ENCODE measurements around the gene SELENON. TPM values are rescaled to one million over a fixed set of nuclear protein-coding genes. Genes with fewer than 3 reads are reported as not detected.

The SELENON gene
- total RNA-seq, 1 donor from 2014 or later, result 5.2 TPM

DNA sequence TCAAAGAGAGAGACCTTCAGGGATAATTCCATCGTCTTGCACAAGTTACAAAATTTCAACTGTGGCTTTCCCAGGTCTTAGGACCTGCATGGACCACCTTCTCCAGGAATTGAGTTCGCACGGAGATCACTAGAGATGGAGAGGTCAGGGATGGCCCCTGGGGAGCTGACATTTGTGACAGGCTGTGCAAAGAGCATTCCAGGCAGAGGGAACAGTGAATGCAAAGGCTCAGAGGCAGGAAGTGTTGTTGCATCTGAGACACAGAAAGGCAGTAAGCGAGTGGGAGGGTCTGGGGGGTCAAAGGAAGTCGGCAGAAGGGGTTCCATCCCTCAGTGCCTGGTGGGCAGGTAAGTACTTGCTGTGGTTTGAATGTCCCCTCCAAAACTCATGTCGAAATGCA is 9.5 kb upstream of the SELENON start:
- H3K9me3 Mint-ChIP-seq, result no peaks in the 10 kb centered on the region
- H3K27ac Mint-ChIP-seq, result no peak overlapping the region
- H3K27me3 Mint-ChIP-seq (ENCODE audit: insufficient read depth), result peaks cover 35% of the 10 kb centered on the region
- DNase-seq (ENCODE audit: low spot score), result no peak
- intact Hi-C loops (cut with micrococcal nuclease), result no loop called here
- no peaks in the 10 kb centered on the region for H3K4me1 Mint-ChIP-seq (ENCODE audit: low read depth)
- no peaks in the 10 kb centered on the region for H3K36me3 Mint-ChIP-seq (ENCODE audit: low read depth)
- no peak overlapping the region for H3K4me3 Mint-ChIP-seq

DNA sequence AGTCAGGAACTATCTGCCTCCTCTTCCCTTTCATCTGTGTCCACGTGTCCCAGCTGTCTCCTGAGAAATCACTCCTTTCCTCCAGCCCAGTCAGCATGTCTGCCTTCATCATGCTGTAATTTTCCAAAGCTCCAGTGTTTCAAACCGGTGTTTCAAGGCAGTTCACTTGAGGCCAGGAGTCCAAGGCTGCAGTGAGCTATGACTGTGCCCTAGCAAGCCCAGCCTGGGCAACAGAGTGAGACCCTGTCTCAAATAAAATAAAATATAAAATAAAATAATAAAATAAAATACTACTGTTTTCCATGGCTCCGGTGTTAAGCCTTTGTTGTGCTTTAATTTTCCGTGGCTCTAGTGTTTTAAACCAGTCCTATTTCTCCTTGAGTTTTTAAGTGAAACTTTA is 7.9 kb upstream of the SELENON start:
- Mint-ChIP-seq H3K4me3 (no peak overlapping the region), H3K27ac (no peak overlapping the region), H3K9me3 (no peaks in the 10 kb centered on the region), H3K27me3 (ENCODE audit: insufficient read depth) (peaks cover 39% of the 10 kb centered on the region), H3K4me1 (ENCODE audit: low read depth) (peaks cover 12% of the 10 kb centered on the region), H3K36me3 (ENCODE audit: low read depth) (peaks cover 2% of the 10 kb centered on the region)
- intact Hi-C loops (cut with micrococcal nuclease), result no loop called here
- no peak for DNase-seq (ENCODE audit: low spot score)

DNA sequence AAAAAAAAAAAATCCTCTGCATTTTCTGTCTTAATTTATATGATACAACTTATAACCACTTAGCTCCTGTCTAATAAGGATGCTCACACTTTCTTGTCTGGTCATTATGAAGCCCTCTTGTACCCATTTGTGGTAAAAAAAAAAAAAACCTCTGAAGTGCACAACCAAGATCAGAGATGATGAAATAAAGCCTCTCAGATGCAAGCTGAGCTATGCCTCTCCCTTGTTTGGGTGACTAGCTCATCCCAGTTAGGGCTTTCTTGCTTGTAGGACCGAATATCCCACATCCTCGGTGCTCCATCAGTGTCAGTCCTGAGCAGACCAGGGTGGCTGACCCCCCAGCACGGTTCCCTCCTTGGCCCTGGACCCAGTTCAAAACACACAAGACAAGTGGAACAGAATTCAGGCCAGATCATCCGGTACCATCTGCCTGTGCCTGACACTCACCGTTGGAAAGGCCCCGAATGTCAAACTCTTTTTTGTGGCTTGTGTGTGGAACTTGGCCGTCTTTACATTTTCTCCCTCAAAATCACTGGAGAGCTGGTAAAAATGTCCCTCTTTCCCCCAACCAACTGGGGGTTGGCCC is 6.3 kb upstream of the SELENON start:
- no peaks in the 10 kb centered on the region for H3K9me3 Mint-ChIP-seq

DNA sequence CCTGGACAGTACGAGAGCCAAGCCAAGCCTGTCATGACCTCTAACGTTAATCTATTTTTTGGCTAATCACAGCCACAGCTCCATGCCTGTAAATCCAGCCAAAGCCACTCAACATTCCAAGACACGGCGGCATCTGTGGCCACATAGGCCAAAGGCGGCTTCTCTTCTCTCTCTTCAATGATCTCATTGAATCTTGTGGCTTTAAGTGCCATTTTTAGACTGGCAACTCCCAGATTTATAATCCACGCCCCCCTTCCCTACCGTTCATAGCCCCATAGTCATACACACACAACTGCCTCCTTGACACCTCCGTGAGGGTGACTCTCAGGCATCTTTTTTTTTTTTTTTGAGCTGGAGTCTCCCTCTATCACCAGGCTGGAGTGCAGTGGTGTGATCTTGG is 5.7 kb upstream of the SELENON start:
- H3K36me3 Mint-ChIP-seq (ENCODE audit: low read depth), result peaks cover 2% of the 10 kb centered on the region
- H3K27me3 Mint-ChIP-seq (ENCODE audit: insufficient read depth), result peaks cover 33% of the 10 kb centered on the region
- H3K27ac Mint-ChIP-seq, result no peak overlapping the region
- DNase-seq (ENCODE audit: low spot score), result no peak
- no peak overlapping the region for H3K4me3 Mint-ChIP-seq
- intact Hi-C loops (cut with micrococcal nuclease), result no loop called here
- H3K4me1 Mint-ChIP-seq (ENCODE audit: low read depth), result peaks cover 17% of the 10 kb centered on the region
- H3K9me3 Mint-ChIP-seq, result no peaks in the 10 kb centered on the region

More for the DNA sequence above, 6.3 kb upstream of the SELENON start:
- intact Hi-C loops (cut with micrococcal nuclease), result no loop called here
- DNase-seq (ENCODE audit: low spot score), result no peak
- Mint-ChIP-seq H3K27ac (no peak overlapping the region), H3K27me3 (ENCODE audit: insufficient read depth) (peaks cover 33% of the 10 kb centered on the region), H3K36me3 (ENCODE audit: low read depth) (peaks cover 2% of the 10 kb centered on the region), H3K4me1 (ENCODE audit: low read depth) (peaks cover 17% of the 10 kb centered on the region), H3K4me3 (no peak overlapping the region)

DNA sequence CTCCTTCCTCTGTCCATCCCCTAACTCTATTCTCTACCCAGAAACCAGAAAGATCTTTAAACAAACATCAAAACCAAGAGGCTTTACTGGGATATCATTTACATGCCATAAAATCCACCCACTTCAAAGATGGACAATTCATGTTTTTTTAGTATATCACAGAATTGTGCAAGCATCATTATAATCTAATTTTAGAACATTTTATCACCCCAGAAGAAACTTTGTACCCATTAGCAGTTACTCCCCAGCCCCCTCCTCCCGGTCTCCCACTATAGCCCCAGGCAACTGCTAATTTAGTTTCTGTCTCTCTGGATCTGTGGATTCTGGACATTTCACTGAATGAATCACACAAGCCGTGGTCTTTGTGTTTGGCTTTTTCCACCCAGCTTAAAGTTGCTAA is 4.8 kb upstream of the SELENON start:
- Mint-ChIP-seq H3K36me3 (ENCODE audit: low read depth) (peaks cover 2% of the 10 kb centered on the region), H3K4me1 (ENCODE audit: low read depth) (peaks cover 17% of the 10 kb centered on the region), H3K9me3 (no peaks in the 10 kb centered on the region), H3K27me3 (ENCODE audit: insufficient read depth) (peaks cover 29% of the 10 kb centered on the region), H3K4me3 (no peak overlapping the region), H3K27ac (no peak overlapping the region)
- no peak for DNase-seq (ENCODE audit: low spot score)
- intact Hi-C loops (cut with micrococcal nuclease), result loop anchor here (5.0 kb wide), 3 partner anchors 118 to 293 kb away; no protein-coding TSS in a partner anchor

DNA sequence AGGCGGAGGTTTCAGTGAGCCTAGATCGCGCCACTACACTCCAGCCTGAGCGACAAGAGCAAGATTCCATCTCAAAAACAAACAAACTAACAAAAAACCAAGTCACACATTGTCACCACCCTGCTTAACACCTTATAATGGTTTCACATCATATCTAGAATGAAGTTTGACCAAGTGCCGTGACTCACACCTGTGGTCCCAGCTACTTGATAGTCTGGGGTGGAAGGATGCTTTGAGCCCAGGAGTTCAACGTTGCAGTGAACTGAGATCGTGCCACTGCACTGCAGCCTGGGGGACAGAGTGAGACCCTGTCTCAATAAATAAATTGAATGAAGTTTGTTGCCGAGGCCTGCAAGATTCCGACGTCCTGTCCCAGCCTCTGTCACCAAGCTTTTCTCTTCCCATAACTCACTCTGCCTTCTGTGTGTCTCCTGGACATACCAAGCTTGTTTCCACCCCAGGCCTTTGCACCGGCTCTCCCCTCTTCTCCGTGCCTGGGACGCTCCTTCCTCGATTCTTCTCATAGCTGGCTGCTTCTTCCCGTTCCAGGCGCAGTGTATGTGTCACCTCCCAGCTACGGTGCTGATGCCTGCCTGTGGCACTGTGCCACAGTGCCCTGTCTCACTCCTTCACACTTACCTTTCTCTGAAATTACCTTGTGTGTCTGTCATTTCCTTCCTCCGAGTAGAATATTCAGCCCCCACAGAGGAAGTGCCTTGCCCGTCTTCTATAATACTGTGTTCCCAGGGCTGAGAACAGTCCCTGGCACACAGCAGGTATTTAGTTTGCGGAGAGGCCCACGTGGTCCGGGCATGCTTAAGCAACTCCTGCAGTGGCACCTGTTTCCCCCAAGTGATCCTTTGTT is 3.8 kb upstream of the SELENON start:
- intact Hi-C loops (cut with micrococcal nuclease), result loop anchor here (1.0 to 5.0 kb wide), 5 partner anchors 22 to 294 kb away; no protein-coding TSS in a partner anchor
- H3K4me1 Mint-ChIP-seq (ENCODE audit: low read depth), result peaks cover 17% of the 10 kb centered on the region

DNA sequence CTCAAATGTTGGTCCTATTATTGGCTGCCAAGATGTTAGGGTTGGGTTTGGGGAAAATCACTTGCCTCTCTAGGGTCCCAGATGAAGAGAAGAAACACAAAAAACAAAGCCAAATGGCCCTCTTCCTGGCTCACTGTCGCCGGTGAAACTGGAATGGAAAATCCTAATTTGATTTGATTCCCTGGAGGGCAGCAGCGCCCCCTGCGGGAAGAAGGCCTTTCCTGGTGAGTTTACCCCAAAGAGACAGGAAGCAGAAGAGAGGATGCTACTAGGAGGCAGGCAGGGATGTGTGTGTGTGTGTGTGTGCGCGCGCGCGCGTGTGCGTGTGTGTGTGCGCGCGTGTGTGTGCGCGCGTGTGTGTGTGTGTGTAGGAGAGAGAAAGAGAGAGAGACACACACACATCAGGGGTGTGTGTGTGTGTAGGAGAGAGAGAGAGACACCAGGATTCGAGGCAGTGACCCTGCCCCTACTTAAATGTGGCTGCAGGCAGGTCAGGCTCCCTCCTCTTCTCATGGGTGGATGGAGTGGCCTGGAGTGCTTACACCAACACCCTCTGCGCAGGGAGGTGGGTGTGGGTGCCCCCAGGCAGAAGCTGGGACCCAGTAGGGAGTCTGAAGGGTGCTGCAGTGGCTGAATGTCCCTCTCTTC is 3.1 kb upstream of the SELENON start:
- Mint-ChIP-seq H3K9me3 (no peaks in the 10 kb centered on the region), H3K4me3 (peak overlapping the region; percentile 0), H3K36me3 (ENCODE audit: low read depth) (peaks cover 2% of the 10 kb centered on the region), H3K27me3 (ENCODE audit: insufficient read depth) (peaks cover 31% of the 10 kb centered on the region), H3K27ac (peak overlapping the region; percentile 9), H3K4me1 (ENCODE audit: low read depth) (peaks cover 17% of the 10 kb centered on the region)
- peak; percentile 65 for DNase-seq (ENCODE audit: low spot score)
- intact Hi-C loops (cut with micrococcal nuclease), result loop anchor here (1.0 to 5.0 kb wide), 5 partner anchors 23 to 295 kb away; no protein-coding TSS in a partner anchor

More for the DNA sequence above, 3.8 kb upstream of the SELENON start:
- Mint-ChIP-seq H3K4me3 (no peak overlapping the region), H3K27ac (no peak overlapping the region), H3K9me3 (no peaks in the 10 kb centered on the region), H3K36me3 (ENCODE audit: low read depth) (peaks cover 2% of the 10 kb centered on the region), H3K27me3 (ENCODE audit: insufficient read depth) (peaks cover 35% of the 10 kb centered on the region)
- DNase-seq (ENCODE audit: low spot score), result no peak

DNA sequence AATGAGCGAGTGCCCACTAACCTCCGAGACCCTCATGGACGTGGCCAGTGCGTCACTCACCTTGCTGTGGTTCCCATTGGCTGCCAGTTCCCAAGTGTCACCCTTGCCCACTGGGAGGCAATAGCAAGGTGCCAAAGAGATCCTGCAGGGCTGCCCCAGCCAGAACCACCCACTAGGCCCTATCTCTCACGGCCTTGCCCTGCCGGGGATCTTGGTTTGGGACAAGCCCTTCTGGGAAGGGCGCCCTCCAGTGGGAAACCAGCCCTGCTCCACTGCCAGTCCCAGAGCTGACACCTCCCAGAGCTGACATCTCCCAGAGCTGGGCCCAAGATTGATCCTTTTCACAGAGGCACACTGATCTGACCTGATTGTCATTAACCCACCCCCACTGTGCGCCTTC is 2.1 kb upstream of the SELENON start:
- peaks cover 34% of the 10 kb centered on the region for H3K27me3 Mint-ChIP-seq (ENCODE audit: insufficient read depth)
- H3K27ac Mint-ChIP-seq, result no peak overlapping the region
- H3K9me3 Mint-ChIP-seq, result no peaks in the 10 kb centered on the region
- peaks cover 4% of the 10 kb centered on the region for H3K36me3 Mint-ChIP-seq (ENCODE audit: low read depth)
- intact Hi-C loops (cut with micrococcal nuclease), result loop anchor here (5.0 kb wide), 3 partner anchors 121 to 296 kb away; no protein-coding TSS in a partner anchor
- H3K4me1 Mint-ChIP-seq (ENCODE audit: low read depth), result peaks cover 26% of the 10 kb centered on the region
- no peak for DNase-seq (ENCODE audit: low spot score)
- H3K4me3 Mint-ChIP-seq, result no peak overlapping the region

DNA sequence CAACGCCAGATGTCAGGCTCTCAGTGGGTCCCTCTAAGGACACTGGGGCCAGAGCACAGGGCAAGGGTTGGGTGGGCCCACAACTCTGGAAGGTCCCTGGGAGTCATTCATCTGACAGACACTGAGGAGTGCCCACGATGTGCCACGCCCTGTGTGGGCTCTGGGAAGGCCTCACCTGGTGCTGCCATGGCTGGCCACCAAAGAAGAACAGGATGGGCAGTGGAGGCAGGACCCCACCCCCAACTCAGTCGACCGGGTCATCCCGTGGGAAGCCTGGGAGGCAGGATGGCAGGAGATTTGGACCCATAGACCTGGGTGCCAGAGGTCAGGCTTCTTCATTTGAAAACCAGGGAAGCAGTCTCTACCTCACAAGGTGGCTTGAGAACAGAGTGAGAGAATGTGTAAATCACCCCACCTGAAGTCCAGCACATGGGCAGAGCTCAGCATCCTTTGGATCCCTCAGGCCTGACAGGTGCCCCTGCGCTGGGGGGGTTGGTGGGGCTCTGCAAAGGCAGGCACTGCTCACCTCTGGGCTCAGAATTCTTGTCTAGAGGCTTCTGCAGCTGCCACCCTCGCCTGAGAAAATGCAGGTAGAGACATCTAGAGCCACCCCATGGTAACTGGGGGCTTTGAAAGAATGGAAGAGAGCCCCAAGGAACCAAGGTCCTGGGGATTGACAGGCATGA is 1.2 kb upstream of the SELENON start:
- H3K27me3 Mint-ChIP-seq (ENCODE audit: insufficient read depth), result peaks cover 31% of the 10 kb centered on the region
- H3K36me3 Mint-ChIP-seq (ENCODE audit: low read depth), result peaks cover 4% of the 10 kb centered on the region
- H3K4me1 Mint-ChIP-seq (ENCODE audit: low read depth), result peaks cover 27% of the 10 kb centered on the region
- intact Hi-C loops (cut with micrococcal nuclease), result loop anchor here (5.0 kb wide), 3 partner anchors 122 to 297 kb away; no protein-coding TSS in a partner anchor
- H3K9me3 Mint-ChIP-seq, result no peaks in the 10 kb centered on the region
- no peak for DNase-seq (ENCODE audit: low spot score)
- no peak overlapping the region for H3K27ac Mint-ChIP-seq
- peak overlapping the region; percentile 42 for H3K4me3 Mint-ChIP-seq

DNA sequence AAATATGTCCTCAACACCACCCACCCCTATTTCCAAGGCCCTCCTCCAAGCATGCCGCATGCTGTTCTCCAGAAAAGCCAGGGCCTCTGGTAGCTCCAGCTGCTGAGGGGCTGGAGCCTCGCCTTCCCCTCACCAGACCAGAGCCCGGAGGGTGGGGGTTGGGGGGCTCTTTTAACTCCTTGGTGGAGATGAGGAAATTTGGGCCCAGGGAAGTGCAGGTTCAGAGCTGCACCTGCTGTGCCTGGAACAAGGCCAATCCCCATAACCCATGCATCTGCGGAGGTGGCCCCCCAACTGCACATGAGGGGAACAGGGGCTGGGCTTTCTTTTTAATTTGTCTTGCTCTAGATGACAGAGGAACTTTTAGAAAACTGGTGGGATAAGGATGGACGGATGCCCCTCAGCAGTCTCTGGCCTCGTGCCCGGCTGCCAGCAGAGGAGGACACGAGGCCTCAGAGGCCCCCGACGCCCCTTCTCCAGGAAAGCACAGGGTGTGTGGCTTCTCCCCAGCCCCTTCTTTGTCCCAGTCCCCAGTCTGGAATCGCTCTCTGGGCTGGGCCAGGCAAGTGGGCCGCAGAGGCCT is 550 bp upstream of the SELENON start:
- no peak overlapping the region for H3K27ac Mint-ChIP-seq
- H3K27me3 Mint-ChIP-seq (ENCODE audit: insufficient read depth), result peaks cover 35% of the 10 kb centered on the region
- peaks cover 27% of the 10 kb centered on the region for H3K4me1 Mint-ChIP-seq (ENCODE audit: low read depth)
- H3K36me3 Mint-ChIP-seq (ENCODE audit: low read depth), result peaks cover 4% of the 10 kb centered on the region
- peak overlapping the region; percentile 42 for H3K4me3 Mint-ChIP-seq
- intact Hi-C loops (cut with micrococcal nuclease), result loop anchor here (5.0 kb wide), 3 partner anchors 122 to 297 kb away; no protein-coding TSS in a partner anchor
- DNase-seq (ENCODE audit: low spot score), result no peak
- H3K9me3 Mint-ChIP-seq, result no peaks in the 10 kb centered on the region

DNA sequence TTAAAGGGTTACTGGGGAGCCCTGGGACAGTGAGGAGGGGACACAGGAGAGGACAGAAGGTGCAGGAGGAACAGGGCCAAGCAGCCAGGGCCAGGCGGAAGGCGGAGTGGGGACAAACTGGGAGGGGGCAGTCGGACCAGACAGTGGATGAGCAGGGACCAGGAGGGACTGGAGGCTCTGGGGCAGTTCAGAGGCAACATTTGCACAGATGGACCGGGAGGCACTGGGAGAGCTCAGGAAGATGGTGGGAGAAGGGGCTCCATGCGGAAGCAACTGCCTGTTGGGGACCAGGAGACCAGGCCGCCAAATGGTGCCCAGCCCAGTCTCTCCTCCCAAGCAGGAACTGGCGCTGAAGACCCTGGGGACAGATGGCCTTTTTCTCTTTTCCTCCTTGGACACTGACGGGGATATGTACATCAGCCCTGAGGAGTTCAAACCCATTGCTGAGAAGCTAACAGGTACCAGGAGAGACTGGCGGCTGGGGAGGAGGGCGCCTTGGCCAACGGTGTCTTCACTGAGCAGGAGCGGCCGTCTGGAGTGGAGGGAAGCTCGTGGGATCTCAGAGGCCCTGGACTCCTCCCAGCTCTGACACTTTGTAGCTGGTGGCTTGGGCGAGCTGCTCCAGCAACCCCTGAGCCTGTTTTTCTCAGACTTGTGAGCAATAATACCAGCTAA is 847 bp downstream of the SELENON start:
- peaks cover 27% of the 10 kb centered on the region for H3K4me1 Mint-ChIP-seq (ENCODE audit: low read depth)

DNA sequence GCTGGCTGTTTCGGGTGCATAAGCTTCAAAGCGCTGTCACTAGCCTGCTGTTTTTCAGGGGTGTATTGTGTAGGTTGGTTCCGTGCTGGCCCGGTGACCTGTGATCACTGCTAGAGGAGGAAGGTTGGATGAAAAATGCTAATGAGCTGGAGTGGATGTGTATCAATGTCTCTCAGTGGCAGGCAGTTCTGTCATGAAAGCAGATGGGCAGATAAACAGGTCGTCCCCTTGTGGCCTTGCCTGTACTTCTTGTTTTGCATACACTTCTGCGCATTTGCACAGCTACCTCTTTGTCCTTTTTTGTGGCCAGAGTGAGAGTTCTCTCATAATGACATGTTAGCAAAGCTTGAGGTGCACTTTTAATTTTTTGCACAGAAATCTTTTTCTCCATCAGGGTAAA is 2.9 kb downstream of the SELENON start:
- Mint-ChIP-seq H3K4me3 (peak overlapping the region; percentile 19), H3K27ac (no peak overlapping the region)
- intact Hi-C loops (cut with micrococcal nuclease), result no loop called here

More for the DNA sequence above, 847 bp downstream of the SELENON start:
- Mint-ChIP-seq H3K27ac (no peak overlapping the region), H3K36me3 (ENCODE audit: low read depth) (peaks cover 4% of the 10 kb centered on the region), H3K4me3 (peak overlapping the region; percentile 72), H3K9me3 (no peaks in the 10 kb centered on the region), H3K27me3 (ENCODE audit: insufficient read depth) (peaks cover 31% of the 10 kb centered on the region)
- no peak for DNase-seq (ENCODE audit: low spot score)
- intact Hi-C loops (cut with micrococcal nuclease), result no loop called here

More for the DNA sequence above, 2.9 kb downstream of the SELENON start:
- no peak for DNase-seq (ENCODE audit: low spot score)
- Mint-ChIP-seq H3K9me3 (no peaks in the 10 kb centered on the region), H3K4me1 (ENCODE audit: low read depth) (peaks cover 11% of the 10 kb centered on the region), H3K36me3 (ENCODE audit: low read depth) (peaks cover 3% of the 10 kb centered on the region), H3K27me3 (ENCODE audit: insufficient read depth) (peaks cover 29% of the 10 kb centered on the region)
